NK-92 (cell line): ENCODE data around the gene SOD1.
"Not testable (repeated sequence)": the region's sequence is repeated elsewhere in the genome, so short reads cannot be mapped to it uniquely, and the experiment has no call there.

Source experiments
- DNase-seq: peaks from one replicate; lab custom pipeline; 2025; ENCODE audit not compliant: unreplicated experiment; lab: John Stamatoyannopoulos, UW

Gene SOD1

GRCh38 chr21:31654821-31655580 lies 4.5 kb upstream of the SOD1 start:
- DNase-seq: not testable (repeated sequence)

DNA sequence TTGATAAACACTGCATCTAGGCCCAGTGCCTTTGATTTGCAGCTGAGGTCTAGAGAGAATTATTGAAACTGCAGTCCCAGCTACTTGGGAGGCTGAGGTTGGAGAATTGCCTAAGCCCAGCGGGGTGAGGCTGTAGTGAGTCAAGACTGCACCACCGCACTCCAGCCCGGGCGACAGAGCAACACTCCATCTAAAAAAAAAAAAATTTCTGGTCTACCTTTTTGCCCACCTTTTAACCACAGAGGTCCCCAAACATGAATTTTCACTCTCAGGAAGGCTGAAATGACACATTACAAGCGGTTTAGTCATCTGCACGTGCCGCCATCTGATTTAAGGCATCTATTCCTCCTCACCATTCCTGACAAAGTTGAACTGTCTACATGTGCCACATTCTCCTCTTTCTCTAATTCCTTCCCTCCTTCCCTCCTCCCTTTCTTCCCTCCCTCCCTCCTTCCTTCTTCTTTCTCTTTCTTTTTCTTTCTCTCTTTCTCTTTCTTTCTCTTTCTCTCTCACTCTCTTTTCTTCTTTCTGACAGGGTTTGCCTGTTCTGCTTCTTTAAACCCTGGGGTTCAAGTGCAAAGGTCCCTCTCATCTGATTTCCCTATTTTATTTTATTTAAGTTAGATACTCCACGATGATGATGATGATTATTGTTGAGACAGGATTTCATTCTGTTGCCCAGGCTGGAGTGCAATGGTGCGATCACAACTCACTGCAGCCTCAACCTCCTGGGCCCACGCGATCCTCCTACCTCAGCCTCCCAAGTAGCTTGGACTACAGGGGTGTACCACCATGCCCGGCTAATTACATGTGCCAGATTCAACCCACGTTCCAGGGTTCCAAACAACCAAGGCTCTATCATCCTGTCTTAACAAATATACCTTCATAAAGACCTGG lies 3.0 kb upstream of the SOD1 start:
- no peak for DNase-seq

DNA sequence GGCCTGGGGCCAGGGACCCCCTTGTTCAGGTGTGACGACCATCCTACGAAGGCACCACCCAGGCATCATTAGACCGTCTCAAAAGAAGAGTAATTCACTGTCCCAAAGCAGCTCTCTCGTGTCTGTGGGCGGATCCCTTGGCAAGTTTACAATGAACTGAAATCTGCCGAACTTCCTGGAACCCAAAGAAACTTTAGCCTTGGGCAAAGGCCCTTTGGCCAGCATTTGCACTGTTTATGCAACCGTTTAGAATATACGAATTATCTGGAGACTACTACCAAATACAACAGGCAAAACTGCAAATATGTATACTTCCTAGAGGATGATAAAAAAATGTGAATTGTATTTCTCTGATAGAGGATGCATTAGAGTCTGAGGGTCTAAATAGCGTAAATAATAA lies 1.4 kb upstream of the SOD1 start:
- no peak for DNase-seq

- DNase-seq: no peak
Measured at GRCh38 chr21:31659286-31659535, 282 bp upstream of the SOD1 start.

DNA sequence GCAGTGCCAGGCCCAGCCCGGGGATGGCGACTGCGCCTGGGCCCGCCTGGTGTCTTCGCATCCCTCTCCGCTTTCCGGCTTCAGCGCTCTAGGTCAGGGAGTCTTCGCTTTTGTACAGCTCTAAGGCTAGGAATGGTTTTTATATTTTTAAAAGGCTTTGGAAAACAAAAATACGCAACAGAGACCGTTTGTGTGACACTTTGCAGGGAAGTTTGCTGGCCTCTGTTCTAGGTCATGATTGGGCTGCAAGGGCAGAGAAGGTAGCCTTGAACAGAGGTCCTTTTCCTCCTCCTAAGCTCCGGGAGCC lies 719 bp downstream of the SOD1 start:
- DNase-seq: no peak

DNA sequence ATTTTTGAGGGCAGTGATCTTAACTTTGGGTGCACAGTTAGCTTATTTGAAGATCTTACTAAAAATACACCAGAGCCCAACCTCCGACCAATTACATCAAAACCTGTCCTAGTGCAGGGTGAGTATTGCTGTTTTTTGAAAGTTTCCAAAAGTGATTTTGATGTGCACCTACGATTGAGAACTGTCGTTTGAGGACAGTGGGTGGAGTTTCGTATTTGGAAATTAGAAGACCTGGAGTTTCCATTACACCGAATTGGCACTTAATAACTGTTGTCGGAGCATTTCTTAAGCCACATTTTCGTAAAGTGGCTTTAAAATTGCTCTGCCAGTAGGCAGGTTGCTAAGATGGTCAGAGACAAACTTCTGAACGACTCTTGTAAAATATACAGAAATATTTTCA lies 1.1 kb downstream of the SOD1 start:
- DNase-seq: no peak

DNA sequence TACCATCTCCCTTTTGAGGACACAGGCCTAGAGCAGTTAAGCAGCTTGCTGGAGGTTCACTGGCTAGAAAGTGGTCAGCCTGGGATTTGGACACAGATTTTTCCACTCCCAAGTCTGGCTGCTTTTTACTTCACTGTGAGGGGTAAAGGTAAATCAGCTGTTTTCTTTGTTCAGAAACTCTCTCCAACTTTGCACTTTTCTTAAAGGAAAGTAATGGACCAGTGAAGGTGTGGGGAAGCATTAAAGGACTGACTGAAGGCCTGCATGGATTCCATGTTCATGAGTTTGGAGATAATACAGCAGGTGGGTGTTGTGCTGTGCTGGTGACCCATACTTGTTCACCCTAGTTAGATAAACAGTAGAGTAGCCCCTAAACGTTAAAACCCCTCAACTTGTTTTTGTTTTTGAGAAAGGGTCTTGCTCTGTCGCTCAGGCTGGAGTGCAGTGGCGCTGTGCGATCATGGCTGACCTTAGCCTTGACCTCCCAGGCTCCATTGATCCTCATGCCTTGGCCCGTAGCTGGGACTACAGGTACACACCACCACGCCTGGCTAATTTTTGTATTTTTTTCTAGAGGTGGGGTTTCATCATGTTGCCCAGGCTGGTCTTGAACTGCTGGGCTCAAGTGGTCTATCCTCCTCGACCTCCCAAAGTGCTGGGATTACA lies 4.2 kb downstream of the SOD1 start:
- DNase-seq: no peak

DNA sequence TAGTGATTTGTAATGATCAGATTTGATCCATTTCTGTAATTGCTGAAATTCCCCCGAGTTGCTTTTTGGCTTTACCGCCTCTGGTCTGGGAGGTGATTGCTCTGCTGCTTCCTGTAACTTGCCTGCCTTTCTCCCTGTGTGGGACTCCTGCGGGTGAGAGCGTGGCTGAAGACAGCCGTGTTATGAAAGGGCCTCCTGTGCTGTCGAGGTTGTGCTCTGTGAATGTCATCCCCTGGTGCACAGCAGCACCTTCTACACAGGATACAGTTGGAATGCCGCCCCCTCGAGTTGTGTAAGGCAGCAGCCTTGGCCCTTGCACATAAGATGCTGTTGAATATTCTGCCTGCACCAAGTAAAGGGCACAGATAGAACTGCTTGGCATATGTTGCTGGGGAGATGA lies 5.9 kb downstream of the SOD1 start:
- no peak for DNase-seq

DNA sequence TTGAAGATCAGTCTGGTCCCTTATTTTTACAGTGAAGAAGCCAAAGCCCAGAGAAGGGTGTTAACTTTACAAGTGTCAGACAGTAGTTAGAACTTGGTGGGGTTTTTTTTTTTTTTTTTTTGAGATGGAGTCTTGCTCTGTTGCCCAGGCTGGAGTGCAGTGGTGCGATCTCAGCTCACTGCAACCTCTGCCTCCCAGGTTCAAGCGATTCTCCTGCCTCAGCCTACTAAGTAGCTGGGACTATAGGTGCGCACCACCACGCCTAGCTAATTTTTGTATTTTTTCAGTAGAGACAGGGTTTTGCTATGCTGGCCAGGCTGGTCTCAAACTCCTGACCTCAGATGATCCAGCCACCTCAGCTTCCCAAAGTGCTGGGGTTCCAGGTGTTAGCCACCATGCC lies 6.4 kb downstream of the SOD1 start:
- DNase-seq: not testable (repeated sequence)

- no peak for DNase-seq
Measured at GRCh38 chr21:31666445-31667010, 7.0 kb downstream of the SOD1 start.

DNA sequence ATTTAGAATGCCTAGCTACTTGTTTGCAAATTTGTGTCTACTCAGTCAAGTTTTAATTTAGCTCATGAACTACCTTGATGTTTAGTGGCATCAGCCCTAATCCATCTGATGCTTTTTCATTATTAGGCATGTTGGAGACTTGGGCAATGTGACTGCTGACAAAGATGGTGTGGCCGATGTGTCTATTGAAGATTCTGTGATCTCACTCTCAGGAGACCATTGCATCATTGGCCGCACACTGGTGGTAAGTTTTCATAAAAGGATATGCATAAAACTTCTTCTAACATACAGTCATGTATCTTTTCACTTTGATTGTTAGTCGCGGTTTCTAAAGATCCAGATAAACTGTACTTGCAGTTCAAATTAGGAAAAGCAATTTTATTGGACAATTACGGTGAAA lies 7.6 kb downstream of the SOD1 start:
- DNase-seq: no peak

- DNase-seq: no peak
Measured at GRCh38 chr21:31667639-31668038, 8.1 kb downstream of the SOD1 start.

- DNase-seq: no peak
Measured at GRCh38 chr21:31668651-31669491, 9.4 kb downstream of the SOD1 start.

DNA sequence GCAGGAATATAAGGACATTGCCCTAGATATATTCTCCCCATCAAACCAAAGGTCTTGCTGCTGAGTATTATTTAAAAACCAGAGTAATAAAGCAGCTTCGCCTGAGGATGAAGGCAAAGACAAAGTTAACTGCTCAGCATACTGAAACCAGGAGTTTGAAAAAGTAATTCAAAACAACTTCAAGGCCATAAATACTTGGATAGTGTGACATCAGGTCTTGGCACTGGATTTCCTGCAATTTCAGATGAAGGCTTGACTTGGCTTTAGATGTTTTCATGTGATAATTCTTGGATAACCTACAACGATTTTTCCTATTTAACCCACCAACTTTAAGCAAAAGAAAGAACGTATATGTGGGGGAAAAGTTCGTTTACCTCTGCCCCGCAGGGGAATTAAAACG lies 10.6 kb downstream of the SOD1 start:
- DNase-seq: no peak

DNA sequence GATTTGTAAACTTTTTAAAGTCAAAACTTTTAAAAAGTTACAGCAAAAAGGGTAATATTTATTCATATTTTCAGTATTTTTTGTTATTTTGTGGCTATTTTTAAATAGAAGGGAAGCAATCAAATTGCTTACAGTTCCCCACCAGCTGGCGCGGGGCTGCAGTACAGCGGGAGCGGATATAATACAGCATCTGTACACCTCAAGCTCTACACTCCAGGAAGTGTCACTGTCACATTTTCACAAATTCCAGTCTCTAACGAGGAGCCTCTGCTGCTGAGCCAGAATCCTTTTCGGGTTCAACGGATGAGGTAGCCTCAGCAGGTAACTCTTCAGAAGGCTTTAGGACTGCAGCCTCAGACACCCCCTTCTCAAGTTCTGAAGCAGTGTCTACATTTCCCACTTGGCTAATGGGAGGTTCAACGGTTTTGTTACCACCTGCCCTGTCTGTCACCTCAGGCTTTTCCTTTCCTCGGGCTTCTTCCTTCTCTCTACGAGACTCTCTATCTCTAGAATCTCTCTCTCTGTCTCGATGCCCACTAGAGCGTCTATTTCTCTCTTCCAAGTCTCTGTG lies 11.7 kb downstream of the SOD1 start:
- DNase-seq: no peak

- DNase-seq: no peak
Measured at GRCh38 chr21:31671931-31672330, 12.4 kb downstream of the SOD1 start.

GRCh38 chr21:31673321-31673912 lies 13.9 kb downstream of the SOD1 start:
- no peak for DNase-seq

DNA sequence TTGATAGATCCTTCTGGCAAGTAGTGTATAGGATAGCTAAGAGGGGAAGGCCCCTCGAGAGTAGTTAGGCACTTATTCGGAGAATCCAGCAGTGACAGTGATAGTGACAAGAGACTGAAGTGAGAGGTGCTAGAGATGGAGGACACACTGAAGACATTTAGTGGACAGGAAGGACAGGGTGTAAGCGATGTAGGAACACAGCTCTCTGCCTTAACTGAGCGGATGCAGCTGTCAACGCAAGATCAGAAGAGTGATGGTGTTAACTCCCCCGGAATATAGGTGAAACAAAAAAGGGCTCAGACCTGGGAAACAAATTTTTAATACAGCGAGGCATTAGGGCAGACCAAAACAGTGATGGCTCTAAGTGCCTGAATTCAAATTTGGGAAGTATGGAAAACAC lies 15.8 kb downstream of the SOD1 start:
- no peak for DNase-seq

DNA sequence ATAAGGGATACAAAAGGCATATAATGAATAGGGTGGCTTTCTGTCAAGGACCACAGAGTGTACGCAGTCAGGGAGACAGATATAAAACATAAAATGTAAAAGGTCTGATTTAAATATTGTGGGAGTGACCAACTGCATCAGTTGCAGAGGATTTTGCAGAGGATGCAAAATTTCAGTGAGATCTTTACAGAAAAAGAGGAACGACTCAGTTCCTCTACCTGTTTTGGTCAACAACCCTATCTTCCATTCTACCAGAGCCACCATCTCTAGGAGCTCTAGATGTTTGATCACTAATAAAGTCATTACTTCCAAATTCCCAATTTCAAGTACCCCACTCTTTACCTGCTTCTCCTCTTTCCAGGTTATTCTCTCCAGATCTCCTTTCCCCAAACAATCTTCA lies 16.5 kb downstream of the SOD1 start:
- DNase-seq: no peak

DNA sequence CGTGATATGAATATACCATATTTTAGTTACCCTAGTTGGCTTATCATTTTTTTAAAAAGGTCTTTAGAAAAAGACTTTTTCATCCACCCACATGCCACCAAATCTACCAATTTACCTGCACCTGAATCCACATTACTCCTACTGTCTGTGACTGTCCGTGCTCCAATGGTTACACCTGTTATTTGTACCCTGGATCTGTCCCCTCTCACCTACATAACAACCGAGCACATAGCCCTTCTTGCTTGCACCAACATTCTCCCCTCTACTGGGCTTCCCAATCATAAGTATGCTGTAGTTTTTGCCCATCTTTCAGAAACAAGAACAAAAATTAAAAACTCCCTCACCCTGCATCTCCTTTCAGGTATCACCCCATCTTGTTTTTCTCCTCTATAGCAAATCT lies 17.6 kb downstream of the SOD1 start:
- no peak for DNase-seq
